DND-41 (cell line): Measurements from ENCODE around the gene FBLN7.

Source experiments
- ATAC-seq: fragments of 200-7000 bp; cut with Tn5 transposase; 3 replicates; pipeline ENCODE4 v1.9.1; 2021; ENCODE audit warnings: low read depth; ENCODE audit not compliant: insufficient read depth
- DNase-seq: peaks from one replicate; pipeline ENCODE4 v3.0.0-alpha.2; 2020
- H2AFZ ChIP-seq: 2 replicates; pipeline ENCODE4 v1.6.0; 2012; ENCODE audit warnings: low read depth, low read length
- H3K27ac ChIP-seq: 2 replicates; pipeline ENCODE4 v1.5.1; 2012; ENCODE audit warnings: low read length, inconsistent platforms
- H3K27me3 ChIP-seq: fragments of 200-600 bp; sonication (generic); 2 replicates; pipeline ENCODE4 v1.6.0; 2012; ENCODE audit warnings: low read length, mild to moderate bottlenecking, inconsistent platforms; ENCODE audit not compliant: insufficient read depth, poor library complexity
- H3K36me3 ChIP-seq: 2 replicates; pipeline ENCODE4 v1.5.1; 2012; ENCODE audit warnings: low read length, inconsistent platforms; ENCODE audit not compliant: insufficient read depth
- H3K4me1 ChIP-seq: 2 replicates; pipeline ENCODE4 v1.5.1; 2012; ENCODE audit warnings: mild to moderate bottlenecking, low read length; ENCODE audit not compliant: insufficient read depth
- H3K4me2 ChIP-seq: 2 replicates; pipeline ENCODE4 v1.6.0; 2012; ENCODE audit warnings: mild to moderate bottlenecking, moderate library complexity, low read length, inconsistent platforms; ENCODE audit not compliant: insufficient read depth
- H3K4me3 ChIP-seq, 2 experiments: fragments of 200-600 bp in 1 of 2; shearing (Covaris generic) in 1 of 2; 2 replicates each; pipeline ENCODE4 v1.5.1; 2012 to 2016; ENCODE audit warnings: inconsistent platforms in 2 of 2, low read length in 2 of 2, mild to moderate bottlenecking in 2 of 2, low read depth in 1 of 2, moderate library complexity in 1 of 2
- H3K79me2 ChIP-seq: 2 replicates; pipeline ENCODE4 v1.6.0; 2012; ENCODE audit warnings: low read length, inconsistent platforms; ENCODE audit not compliant: insufficient read depth
- H3K9ac ChIP-seq: 2 replicates; pipeline ENCODE4 v1.6.0; 2012; ENCODE audit warnings: low read depth, mild to moderate bottlenecking, inconsistent platforms, low read length, moderate library complexity
- H3K9me3 ChIP-seq: 2 replicates; pipeline ENCODE4 v1.5.1; 2012; ENCODE audit warnings: low read length, moderate library complexity, mild to moderate bottlenecking, inconsistent platforms; ENCODE audit not compliant: insufficient read depth, severe bottlenecking
- H4K20me1 ChIP-seq: 2 replicates; pipeline ENCODE4 v1.6.0; 2012; ENCODE audit warnings: low read length; ENCODE audit not compliant: insufficient read depth
- EZH2 ChIP-seq: IDR thresholded peaks from 3 replicates; pipeline ENCODE4 v1.6.1; 2012; ENCODE audit warnings: borderline replicate concordance, low read depth, mild to moderate bottlenecking, moderate library complexity, low read length, inconsistent platforms; ENCODE audit not compliant: severe bottlenecking
- TF ChIP-seq, protein P1 (sequence below): IDR thresholded peaks from 2 replicates; pipeline ENCODE4 v1.5.1; 2012; ENCODE audit warnings: borderline replicate concordance, low read length, moderate library complexity, mild to moderate bottlenecking; ENCODE audit not compliant: poor library complexity, severe bottlenecking; ENCODE audit errors: extremely low read depth

Gene FBLN7, protein sequence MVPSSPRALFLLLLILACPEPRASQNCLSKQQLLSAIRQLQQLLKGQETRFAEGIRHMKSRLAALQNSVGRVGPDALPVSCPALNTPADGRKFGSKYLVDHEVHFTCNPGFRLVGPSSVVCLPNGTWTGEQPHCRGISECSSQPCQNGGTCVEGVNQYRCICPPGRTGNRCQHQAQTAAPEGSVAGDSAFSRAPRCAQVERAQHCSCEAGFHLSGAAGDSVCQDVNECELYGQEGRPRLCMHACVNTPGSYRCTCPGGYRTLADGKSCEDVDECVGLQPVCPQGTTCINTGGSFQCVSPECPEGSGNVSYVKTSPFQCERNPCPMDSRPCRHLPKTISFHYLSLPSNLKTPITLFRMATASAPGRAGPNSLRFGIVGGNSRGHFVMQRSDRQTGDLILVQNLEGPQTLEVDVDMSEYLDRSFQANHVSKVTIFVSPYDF

DNA sequence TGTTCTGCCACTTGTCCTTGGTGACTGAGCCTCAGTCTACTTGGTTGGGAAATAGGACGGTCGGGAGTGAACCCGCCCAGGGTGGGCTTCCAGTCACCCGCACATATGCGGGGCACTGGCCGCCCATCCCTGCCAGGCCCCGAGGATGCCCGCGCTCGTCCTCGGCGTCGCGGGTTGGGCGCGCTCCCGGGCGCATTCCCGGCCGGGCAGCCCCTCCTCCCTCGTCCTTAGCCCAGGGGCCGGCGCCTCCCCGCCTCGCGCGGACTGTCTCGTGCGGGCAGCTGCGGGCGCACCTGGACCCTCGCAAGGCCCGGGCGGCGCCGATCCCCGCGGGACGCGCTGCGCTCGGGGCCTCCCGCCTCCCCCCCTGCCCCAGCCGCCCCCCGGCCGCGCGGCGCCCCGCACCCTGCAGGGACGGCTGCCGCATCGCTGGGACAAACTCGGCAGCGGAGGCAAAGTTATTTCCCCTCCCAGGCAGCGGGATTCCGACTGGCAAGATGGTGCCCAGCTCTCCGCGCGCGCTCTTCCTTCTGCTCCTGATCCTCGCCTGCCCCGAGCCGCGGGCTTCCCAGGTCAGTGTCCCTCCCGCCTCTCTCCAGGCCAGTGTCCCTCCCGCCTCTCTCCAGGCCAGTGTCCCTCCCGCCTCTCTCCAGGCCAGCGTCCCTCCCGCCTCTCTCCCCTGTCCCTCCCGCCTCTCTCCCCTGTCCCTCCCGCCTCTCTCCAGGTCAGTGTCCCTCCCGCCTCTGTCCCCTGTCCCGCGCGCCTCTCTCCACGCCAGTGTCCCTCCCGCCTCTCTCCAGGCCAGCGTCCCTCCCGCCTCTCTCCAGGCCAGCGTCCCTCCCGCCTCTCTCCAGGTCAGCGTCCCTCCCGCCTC is at the start of gene FBLN7:
Gene FBLN7, plus strand, starts transcription at position 227 of the 874 bp plus-strand sequence. Its CDS starts 271 bp downstream, at position 498.
- no peak within 1 kb of the TSS for H3K4me3 ChIP-seq
- TF ChIP-seq EZH2 = no peak
- TF ChIP-seq, protein P1, sequence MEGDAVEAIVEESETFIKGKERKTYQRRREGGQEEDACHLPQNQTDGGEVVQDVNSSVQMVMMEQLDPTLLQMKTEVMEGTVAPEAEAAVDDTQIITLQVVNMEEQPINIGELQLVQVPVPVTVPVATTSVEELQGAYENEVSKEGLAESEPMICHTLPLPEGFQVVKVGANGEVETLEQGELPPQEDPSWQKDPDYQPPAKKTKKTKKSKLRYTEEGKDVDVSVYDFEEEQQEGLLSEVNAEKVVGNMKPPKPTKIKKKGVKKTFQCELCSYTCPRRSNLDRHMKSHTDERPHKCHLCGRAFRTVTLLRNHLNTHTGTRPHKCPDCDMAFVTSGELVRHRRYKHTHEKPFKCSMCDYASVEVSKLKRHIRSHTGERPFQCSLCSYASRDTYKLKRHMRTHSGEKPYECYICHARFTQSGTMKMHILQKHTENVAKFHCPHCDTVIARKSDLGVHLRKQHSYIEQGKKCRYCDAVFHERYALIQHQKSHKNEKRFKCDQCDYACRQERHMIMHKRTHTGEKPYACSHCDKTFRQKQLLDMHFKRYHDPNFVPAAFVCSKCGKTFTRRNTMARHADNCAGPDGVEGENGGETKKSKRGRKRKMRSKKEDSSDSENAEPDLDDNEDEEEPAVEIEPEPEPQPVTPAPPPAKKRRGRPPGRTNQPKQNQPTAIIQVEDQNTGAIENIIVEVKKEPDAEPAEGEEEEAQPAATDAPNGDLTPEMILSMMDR = no peak
- H4K20me1 ChIP-seq = no peaks in the 10 kb centered on the region
- H3K9ac ChIP-seq = no peak within 1 kb of the TSS
- no peaks in the 10 kb centered on the region for H3K27me3 ChIP-seq
- H3K9me3 ChIP-seq = peaks cover 6% of the 10 kb centered on the region
- no peak for ATAC-seq
- no peak for DNase-seq
- no peak within 1 kb of the TSS for H3K4me2 ChIP-seq
- H3K79me2 ChIP-seq = no peaks in the 10 kb centered on the region
- H3K4me1 ChIP-seq = no peaks in the 10 kb centered on the region
- H3K27ac ChIP-seq = no peak within 1 kb of the TSS
- no peaks in the 10 kb centered on the region for H3K36me3 ChIP-seq
- H2AFZ ChIP-seq = no peak within 1 kb of the TSS

DNA sequence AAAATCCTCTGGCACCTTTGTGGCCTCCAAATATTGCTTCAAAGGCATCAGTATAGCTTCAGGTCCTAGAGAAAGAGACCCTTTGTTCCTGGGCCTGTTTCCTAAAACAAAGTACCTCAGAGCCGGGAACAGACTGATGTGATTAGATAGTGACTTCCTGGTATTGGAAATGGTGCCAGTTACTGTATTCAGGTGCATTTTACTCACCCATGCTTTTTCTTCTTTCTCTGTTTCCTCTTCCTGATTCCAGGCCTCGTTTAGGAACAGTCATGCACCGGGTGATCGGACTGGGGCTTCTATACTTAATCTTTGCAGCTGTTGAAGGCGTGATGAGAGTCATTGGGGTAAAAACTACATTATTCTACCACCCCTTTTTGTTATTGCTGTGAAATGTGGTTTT is 48.8 kb upstream of the FBLN7 start:
- no peak for DNase-seq
- no peaks in the 10 kb centered on the region for H3K9me3 ChIP-seq
- no peaks in the 10 kb centered on the region for H4K20me1 ChIP-seq
- H3K4me1 ChIP-seq = no peaks in the 10 kb centered on the region
- no peaks in the 10 kb centered on the region for H3K79me2 ChIP-seq
- H3K4me3 ChIP-seq = no peak overlapping the region
- no peak overlapping the region for H3K9ac ChIP-seq
- TF ChIP-seq, protein P1 = no peak
- no peak for TF ChIP-seq EZH2
- ATAC-seq = no peak
- no peak overlapping the region for H3K27ac ChIP-seq
- peaks cover 60% of the 10 kb centered on the region for H3K36me3 ChIP-seq
- no peak overlapping the region for H3K4me2 ChIP-seq
- H2AFZ ChIP-seq = no peak overlapping the region
- H3K27me3 ChIP-seq = no peaks in the 10 kb centered on the region

DNA sequence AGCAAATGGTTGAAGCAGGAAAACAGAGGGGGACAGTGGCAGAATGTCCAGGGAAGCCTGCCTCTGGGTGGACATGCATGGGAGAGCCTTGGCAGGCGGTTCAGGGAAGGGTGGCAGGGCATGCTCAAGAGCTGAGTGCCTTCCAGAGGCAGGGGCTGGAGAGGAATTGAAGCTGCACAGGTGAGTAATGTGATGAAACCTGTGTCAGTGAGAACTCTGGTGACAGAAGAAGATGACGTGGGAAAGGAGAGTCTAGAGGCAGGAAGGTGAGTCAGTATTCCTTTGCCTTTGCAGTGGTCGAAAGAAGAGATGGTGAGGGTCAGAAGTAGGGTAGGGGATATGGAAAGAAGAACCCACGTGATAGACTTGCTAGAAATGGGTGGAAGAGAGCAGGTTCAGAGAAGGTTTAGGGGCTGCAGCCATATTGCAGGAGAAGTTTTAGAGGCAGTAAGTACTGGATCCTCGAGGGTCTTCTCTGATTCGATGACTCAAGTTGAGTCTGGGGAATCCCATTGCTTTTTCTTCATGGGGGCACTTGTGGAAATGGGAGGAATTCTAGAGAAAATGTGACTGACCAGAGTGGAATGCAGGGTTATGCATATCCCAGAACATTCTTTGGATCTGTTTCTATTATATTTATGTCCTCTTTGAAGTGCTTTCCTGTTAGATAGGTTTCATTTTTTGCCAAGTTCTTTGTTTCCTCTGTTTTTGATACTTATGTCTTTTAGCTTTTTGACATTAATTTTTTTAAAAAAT is 45.7 kb upstream of the FBLN7 start:
- no peaks in the 10 kb centered on the region for H4K20me1 ChIP-seq
- ATAC-seq (no peak), DNase-seq (no peak)
- H3K4me1 ChIP-seq = no peaks in the 10 kb centered on the region
- no peak overlapping the region for H2AFZ ChIP-seq
- no peak overlapping the region for H3K4me2 ChIP-seq
- H3K9ac ChIP-seq = no peak overlapping the region
- H3K4me3 ChIP-seq = no peak overlapping the region
- H3K27ac ChIP-seq = no peak overlapping the region
- no peaks in the 10 kb centered on the region for H3K27me3 ChIP-seq
- peaks cover 46% of the 10 kb centered on the region for H3K36me3 ChIP-seq
- TF ChIP-seq, protein P1 = no peak
- no peak for TF ChIP-seq EZH2
- no peaks in the 10 kb centered on the region for H3K9me3 ChIP-seq
- H3K79me2 ChIP-seq = no peaks in the 10 kb centered on the region
